Heart right ventricle (tissue), 16 donors: Measurements from ENCODE around the gene ZBTB39. TPM values are rescaled to one million over a fixed set of nuclear protein-coding genes. Genes with fewer than 3 reads are reported as not detected.

Source experiments
- ATAC-seq, 8 donors: fragments of 200-7000 bp; cut with Tn5 transposase; one replicate each; pipeline ENCODE4 v1.9.1; 2020; ENCODE audit warnings: mild to moderate bottlenecking in 8 of 8, moderate library complexity in 8 of 8, moderate number of reproducible peaks in 1 of 8
- DNase-seq, 2 donors: peaks; one replicate each; pipeline ENCODE4 v3.0.0-alpha.2; 2020
- H3K27ac ChIP-seq, 10 donors: fragments of 200-600 bp; sonication (generic) in 2 of 10; one replicate each; pipeline versions ENCODE4 v1.5.0 to v1.8.0; 2020 to 2022; ENCODE audit warnings: mild to moderate bottlenecking in 3 of 10
- H3K27me3 ChIP-seq, 7 donors: fragments of 200-600 bp; one replicate each; pipeline ENCODE4 v1.8.0; 2021 to 2022; ENCODE audit warnings: mild to moderate bottlenecking in 2 of 7
- H3K36me3 ChIP-seq, 9 donors: fragments of 200-600 bp; sonication (generic) in 1 of 9; one replicate each; pipeline versions ENCODE4 v1.5.0 to v1.8.0; 2020 to 2022; ENCODE audit warnings: mild to moderate bottlenecking in 2 of 9
- H3K4me1 ChIP-seq, 9 donors: fragments of 200-600 bp; sonication (generic) in 1 of 9; one replicate each; pipeline versions ENCODE4 v1.5.0 to v1.8.0; 2020 to 2022; ENCODE audit warnings: mild to moderate bottlenecking in 4 of 9
- H3K4me3 ChIP-seq, 10 donors: fragments of 200-600 bp; sonication (generic) in 2 of 10; one replicate each; pipeline versions ENCODE4 v1.5.0 to v1.8.0; 2020 to 2022; ENCODE audit warnings: mild to moderate bottlenecking in 7 of 10, moderate library complexity in 2 of 10
- H3K9me3 ChIP-seq, 11 donors: fragments of 200-600 bp in 10 of 11; sonication (generic) in 2 of 11; one replicate each; pipeline versions ENCODE4 v1.5.0 to v1.8.0; 2013 to 2022; ENCODE audit warnings: mild to moderate bottlenecking in 2 of 11, control low read depth in 1 of 11, moderate library complexity in 1 of 11
- CTCF ChIP-seq, 9 donors: fragments of 200-600 bp; sonication (generic) in 2 of 9; IDR thresholded peaks; one replicate each; pipeline versions ENCODE4 v1.5.0 to v1.8.0; 2021 to 2022; ENCODE audit warnings: antibody characterized with exemption in 9 of 9, mild to moderate bottlenecking in 5 of 9, moderate library complexity in 1 of 9
- WGBS, 2 donors: extraction: QIAGEN DNeasy Blood & Tissue Kit; methylation state at CpG; one replicate each; pipeline ENCODE4 v1.1.7; 2013; ENCODE audit warnings: inconsistent platforms in 1 of 2; 5-methylcytosine and 5-hydroxymethylcytosine counted together
- intact Hi-C, 10 donors: fragments of 100-400 bp; cut with DNase I; formaldehyde crosslinking; loops; one replicate each; pipeline versions ENCODE4 v1.11.1 to v1.14.2; 2022
- polyA plus RNA-seq, 2 donors: library from polyadenylated mRNA; stranded (reverse); fragments of 200-250 nt; gene quantifications; one replicate each; pipeline ENCODE4 v1.2.3, GENCODE V29; 2013
- total RNA-seq, 10 donors: library from RNA; stranded (reverse); fragmentation: NEBNext Ultra II Directional in 3 of 10; extraction: Animal tissue kit (Norgen Biotek cat#: 25700) in 3 of 10; gene quantifications; one replicate each; pipeline versions ENCODE4 v1.2.1 to v1.2.4, GENCODE V29; 2021 to 2023
- donor health status: Arrhythmogenic right ventricular cardiomyopathy.
- donor health status: ischemic (EF 13 %, LVEDD 7.1; RV severe dilation, severe dysfunction).
- donor health status: healthy with polysubstance abuse.
- donor health status: DM: no; HTN: yes; CAD: no.
- donor health status: DM: no; HTN: no; CAD: no.
- donor health status: ischemic (EF 25% LVEDD 6.9; RV normal size, moderate dysfunction).
- donor health status: ischemic (EF 25% LVEDD 5.7; RV mildly dilated, moderate dysfunction).
- donor health status: healthy.
- donor health status: DM: yes; HTN: yes; CAD: no.
- donor health status: Ischemic cardiomyopathy.
- donor health status: ischemic (EF 35%, LVEDD 5.7; RV mildly dilated, moderate dysfunction).
- donor health status: nonischemic (EF 11% LVEDD 7.7; RV severe dilation, severe dysfunction).
- donor health status: DM: yes; HTN: yes; CAD: no.
- donor health status: PGD.
- donor health status: ischemic (EF 29% LVEDD 5.4; RV normal size, mild dysfunction).
- donor health status: nonischemic (EF 23%, LVEDD 6.1; RV moderate dilation, normal function).

ZBTB39 gene
- total and polyA plus RNA-seq, 12 donors: 1.2 to 4.3 (median 3.4) TPM

GRCh38 chr12:56948881-56949280, 57.5 kb downstream of the ZBTB39 start:
- H3K36me3 ChIP-seq: no peaks in the 10 kb centered on the region
- H3K9me3 ChIP-seq: peaks cover 0 to 4% (median 0%) of the 10 kb centered on the region in 11 donors
- H3K4me3 ChIP-seq: no peak overlapping the region
- intact Hi-C loops: loop anchor here in 1 of 10 donors (5.0 kb wide), 1 partner anchor 53 kb away; no protein-coding TSS in a partner anchor
- ATAC-seq (no peak), DNase-seq (no peak)
- H3K27me3 ChIP-seq: no peaks in the 10 kb centered on the region
- WGBS, 2 donors: 98 to 99% methylated on average over 2 of the region's 2 CpGs
- H3K4me1 ChIP-seq: no peaks in the 10 kb centered on the region
- TF ChIP-seq CTCF (IDR thresholded peaks at IDR 0.05): no peak
- H3K27ac ChIP-seq: no peak overlapping the region

Other genes with a start within 250 kb of the ZBTB39 start
- under 1 TPM in 2 of 10 donors, not detected in 8; 0.15 to 0.42 TPM for gene HSD17B6, start 243.2 kb downstream of the ZBTB39 start, total RNA-seq
- under 1 TPM in 1 of 2 donors, not detected in 1; 0.13 TPM for gene HSD17B6, start 243.2 kb downstream of the ZBTB39 start, polyA plus RNA-seq
- under 1 TPM in 2 of 10 donors, not detected in 8; 0.14 to 0.28 TPM for gene SDR9C7, start 72.1 kb downstream of the ZBTB39 start, total RNA-seq
- gene SDR9C7, start 72.1 kb downstream of the ZBTB39 start, polyA plus RNA-seq: under 1 TPM; 0.04 to 0.29 TPM
- under 1 TPM in 8 of 10 donors, not detected in 2; 0.12 to 0.32 (median 0.23) TPM for gene RDH16, start 48.9 kb downstream of the ZBTB39 start, total RNA-seq
- gene RDH16, start 48.9 kb downstream of the ZBTB39 start, polyA plus RNA-seq: under 1 TPM; 0.12 to 0.59 TPM
- gene TAC3, start 10.0 kb upstream of the ZBTB39 start, total RNA-seq: not detected
- gene TAC3, start 10.0 kb upstream of the ZBTB39 start, polyA plus RNA-seq: not detected
- gene MYO1A, start 43.6 kb upstream of the ZBTB39 start, total RNA-seq: under 1 TPM in 1 of 10 donors, not detected in 9; 0.08 TPM
- gene MYO1A, start 43.6 kb upstream of the ZBTB39 start, polyA plus RNA-seq: under 1 TPM in 1 of 2 donors, not detected in 1; 0.01 TPM
- gene NEMP1, start 72.2 kb upstream of the ZBTB39 start, total RNA-seq: 1 to 10 TPM; 2.4 to 6.3 (median 3.9) TPM
- gene NEMP1, start 72.2 kb upstream of the ZBTB39 start, polyA plus RNA-seq: 1 to 10 TPM; 1.1 to 2.9 TPM
- gene NAB2, start 82.6 kb upstream of the ZBTB39 start, total RNA-seq: 10 to 100 TPM in 9 of 10 donors, 1 to 10 TPM in 1; 9.5 to 16.2 (median 12.0) TPM
- 10 to 100 TPM; 15.0 to 20.2 TPM for gene NAB2, start 82.6 kb upstream of the ZBTB39 start, polyA plus RNA-seq
- gene STAT6, start 104.8 kb upstream of the ZBTB39 start, total RNA-seq: 10 to 100 TPM; 23.3 to 72.3 (median 38.0) TPM
- 10 to 100 TPM; 36.0 to 77.8 TPM for gene STAT6, start 104.8 kb upstream of the ZBTB39 start, polyA plus RNA-seq
- gene LRP1, start 121.9 kb upstream of the ZBTB39 start, total RNA-seq: 100 to 1,000 TPM in 4 of 10 donors, 10 to 100 TPM in 6; 46.3 to 259 (median 82.7) TPM
- 10 to 100 TPM; 46.6 to 46.7 TPM for gene LRP1, start 121.9 kb upstream of the ZBTB39 start, polyA plus RNA-seq
- gene LRP1-AS, start 141.1 kb upstream of the ZBTB39 start, total RNA-seq: not detected
- gene LRP1-AS, start 141.1 kb upstream of the ZBTB39 start, polyA plus RNA-seq: not detected
- 1 to 10 TPM in 7 of 10 donors, under 1 TPM in 3; 0.18 to 6.2 (median 2.3) TPM for gene NXPH4, start 210.2 kb upstream of the ZBTB39 start, total RNA-seq
- 1 to 10 TPM in 1 of 2 donors, under 1 TPM in 1; 0.66 to 1.8 TPM for gene NXPH4, start 210.2 kb upstream of the ZBTB39 start, polyA plus RNA-seq
- 10 to 100 TPM; 24.4 to 47.6 (median 27.1) TPM for gene SHMT2, start 223.2 kb upstream of the ZBTB39 start, total RNA-seq
- 10 to 100 TPM; 14.3 to 49.8 TPM for gene SHMT2, start 223.2 kb upstream of the ZBTB39 start, polyA plus RNA-seq
- gene STAC3, start 244.6 kb upstream of the ZBTB39 start, total RNA-seq: 1 to 10 TPM in 4 of 10 donors, under 1 TPM in 6; 0.30 to 2.9 (median 0.98) TPM
- 1 to 10 TPM in 1 of 2 donors, under 1 TPM in 1; 0.81 to 1.7 TPM for gene STAC3, start 244.6 kb upstream of the ZBTB39 start, polyA plus RNA-seq